Stimulated activated CD4-positive, alpha-beta T cell treated with anti-CD3 and anti-CD28 coated beads, TNF-alpha, amount 100 ng/mL, for 48 hours (primary cell): ENCODE measurements around the gene KATNAL2.

ENCODE experiments used
- DNase-seq, 3 donors: peaks; one replicate each; pipeline ENCODE4 v3.0.0-alpha.2; 2020; ENCODE audit warnings: low read depth in 3 of 3

The KATNAL2 gene

DNA sequence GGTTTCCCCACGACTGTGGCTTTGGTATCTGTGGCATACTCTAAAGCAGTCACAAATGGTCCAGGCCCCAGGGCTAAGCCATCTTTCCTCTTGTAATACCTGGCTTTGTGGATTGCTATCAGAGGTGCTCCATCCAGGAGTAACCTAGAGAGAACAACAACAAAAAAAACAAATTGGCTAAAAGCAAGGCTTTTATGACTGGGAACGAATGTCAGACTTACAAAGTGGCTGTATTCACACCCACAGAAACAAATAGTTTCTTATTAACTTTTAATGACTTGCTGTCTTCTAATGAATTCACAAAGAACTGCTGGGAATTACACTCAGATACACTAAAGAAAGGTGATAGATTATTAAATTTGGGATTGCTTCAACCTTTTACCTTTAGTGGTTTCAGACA lies 197.8 kb downstream of the KATNAL2 start:
- DNase-seq: no peak

DNA sequence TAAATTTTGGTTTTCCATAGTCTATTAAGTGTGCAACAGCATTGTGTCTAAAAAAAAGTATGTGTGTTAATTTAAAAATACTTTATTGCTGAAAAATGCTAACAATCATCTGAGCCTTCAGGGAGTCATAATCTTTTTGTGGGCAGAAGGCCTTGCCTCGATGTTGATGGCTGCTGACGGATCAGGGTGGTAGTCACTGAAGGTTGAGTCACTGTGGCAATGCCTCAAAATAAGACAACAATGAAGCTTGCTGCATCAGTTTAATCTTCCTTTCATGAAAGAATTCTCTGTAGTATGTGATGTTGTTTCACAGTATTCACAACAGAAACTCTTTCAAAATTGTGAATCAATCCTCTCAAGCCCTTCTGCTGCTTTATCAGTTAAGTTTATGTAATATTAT lies 201.6 kb downstream of the KATNAL2 start:
- peak in 1 of 3 donors; percentile 1 for DNase-seq

DNA sequence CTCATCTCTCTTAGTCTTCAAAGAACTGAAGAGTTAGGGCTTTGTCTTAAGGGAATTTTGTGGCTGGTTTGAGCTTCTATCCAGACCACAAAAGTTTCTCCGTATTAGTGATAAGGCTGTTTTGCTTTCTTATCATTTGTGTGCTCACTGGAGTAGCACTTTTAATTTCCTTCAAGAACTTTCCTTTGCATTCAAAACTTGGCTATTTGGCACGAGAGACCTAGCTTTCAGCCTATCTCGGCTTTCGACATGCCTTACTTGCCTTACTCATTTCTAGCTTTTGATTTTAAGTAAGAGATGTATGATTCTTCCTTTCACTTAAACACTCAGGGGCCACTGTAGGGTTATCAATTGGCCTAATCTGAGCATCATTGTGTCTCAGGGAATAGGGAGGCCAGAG lies 203.0 kb downstream of the KATNAL2 start:
- peak in 1 of 3 donors; percentile 3 for DNase-seq

DNA sequence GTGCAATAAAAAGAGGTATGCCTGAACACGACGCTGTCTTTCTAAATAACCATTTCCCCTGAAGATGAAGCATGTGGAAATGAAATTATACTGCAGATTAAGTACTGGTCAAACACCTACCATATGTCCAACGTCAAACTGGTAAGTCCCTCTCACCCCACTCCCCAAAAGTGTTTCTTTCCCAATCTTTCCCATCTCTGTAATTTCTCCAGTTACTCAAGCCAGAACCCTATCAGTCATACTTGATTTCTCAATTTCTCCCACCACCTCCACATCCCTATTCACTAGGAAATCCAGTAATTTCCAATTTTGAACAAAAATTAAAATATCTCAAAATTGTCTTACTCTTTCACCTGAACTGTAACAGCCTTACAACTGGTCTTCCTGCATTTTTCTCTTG lies 203.7 kb downstream of the KATNAL2 start:
- no peak for DNase-seq

DNA sequence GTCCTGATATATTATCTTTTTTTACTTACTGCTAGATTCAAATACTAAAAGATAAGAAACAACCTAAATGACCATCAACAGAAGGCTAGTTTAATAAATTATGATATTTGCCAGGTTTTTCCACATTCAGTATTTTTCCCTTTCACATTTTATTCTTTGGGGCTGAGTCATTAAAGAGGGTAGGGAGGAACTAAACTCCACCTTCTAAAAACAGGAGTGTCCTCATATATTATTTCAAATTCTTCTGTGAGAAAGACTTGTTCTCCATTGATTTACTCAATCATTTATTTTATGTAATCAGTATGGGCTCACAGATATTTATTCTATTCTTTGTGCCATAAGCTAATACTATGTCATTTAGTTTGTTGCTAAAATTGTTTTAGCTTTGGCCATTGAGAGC lies 223.9 kb downstream of the KATNAL2 start:
- no peak for DNase-seq

DNA sequence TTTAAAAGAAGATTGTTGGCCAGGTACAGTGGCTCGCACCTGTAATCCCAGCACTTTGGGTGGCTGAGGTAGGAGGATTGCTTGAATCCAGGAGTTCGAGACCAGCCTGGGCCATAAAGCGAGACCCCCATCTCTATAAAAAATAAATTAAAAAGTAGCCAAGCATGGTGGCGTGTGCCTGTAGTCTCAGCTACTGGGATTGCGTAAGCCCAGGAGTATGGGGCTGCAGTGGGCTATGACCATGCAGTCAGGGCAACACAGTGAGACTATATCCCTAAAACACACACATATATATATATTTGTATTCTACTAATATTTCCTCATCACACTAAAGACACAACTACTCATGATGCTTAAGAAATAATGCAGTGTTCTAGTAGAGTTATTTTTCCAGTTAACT lies 225.8 kb downstream of the KATNAL2 start:
- no peak for DNase-seq

DNA sequence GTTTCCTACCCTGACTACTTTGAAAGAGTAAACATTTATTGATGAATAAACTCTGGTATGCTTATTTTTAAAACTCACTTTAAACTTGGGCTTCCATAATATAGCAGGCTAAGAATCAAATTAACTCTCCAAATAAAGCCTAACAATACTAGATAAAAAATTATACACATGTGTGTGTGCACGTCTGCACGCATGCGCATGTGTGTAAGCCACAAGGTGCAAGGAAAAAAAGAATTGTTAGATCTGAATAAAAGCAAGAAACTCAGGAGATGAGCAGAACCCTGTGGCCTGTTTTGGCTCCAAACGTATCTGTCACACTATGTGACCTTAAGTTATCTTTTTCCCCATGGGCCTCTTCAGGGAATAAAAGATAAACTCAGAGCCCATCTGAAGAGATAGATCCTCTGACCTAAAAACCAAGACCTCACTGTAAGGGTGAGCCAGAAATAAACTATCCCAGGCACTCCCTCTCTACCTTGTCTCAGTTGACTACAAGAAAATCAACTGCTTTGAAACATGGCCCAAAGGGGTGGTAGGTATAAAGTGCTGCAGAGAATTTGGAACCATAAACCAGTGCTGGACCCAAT lies 226.6 kb downstream of the KATNAL2 start:
- no peak for DNase-seq

DNA sequence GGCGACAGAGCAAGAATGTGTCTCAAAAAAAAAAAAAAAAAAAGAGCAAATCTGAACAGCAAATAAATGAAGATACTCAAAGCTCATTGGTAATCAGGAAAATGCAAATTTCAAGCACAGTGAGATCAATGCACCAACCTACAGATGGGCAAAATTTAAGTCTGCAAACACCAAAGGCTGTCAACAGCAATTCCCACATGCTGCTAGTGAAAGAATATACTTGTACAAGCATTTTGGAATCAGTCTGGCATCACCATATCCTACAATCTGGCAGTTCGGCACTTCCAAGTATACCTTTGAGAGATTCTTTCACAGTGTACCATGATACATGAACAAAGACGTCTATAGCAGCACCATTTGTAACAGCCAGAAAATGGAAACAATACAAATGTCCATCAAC lies 228.8 kb downstream of the KATNAL2 start:
- DNase-seq: no peak

DNA sequence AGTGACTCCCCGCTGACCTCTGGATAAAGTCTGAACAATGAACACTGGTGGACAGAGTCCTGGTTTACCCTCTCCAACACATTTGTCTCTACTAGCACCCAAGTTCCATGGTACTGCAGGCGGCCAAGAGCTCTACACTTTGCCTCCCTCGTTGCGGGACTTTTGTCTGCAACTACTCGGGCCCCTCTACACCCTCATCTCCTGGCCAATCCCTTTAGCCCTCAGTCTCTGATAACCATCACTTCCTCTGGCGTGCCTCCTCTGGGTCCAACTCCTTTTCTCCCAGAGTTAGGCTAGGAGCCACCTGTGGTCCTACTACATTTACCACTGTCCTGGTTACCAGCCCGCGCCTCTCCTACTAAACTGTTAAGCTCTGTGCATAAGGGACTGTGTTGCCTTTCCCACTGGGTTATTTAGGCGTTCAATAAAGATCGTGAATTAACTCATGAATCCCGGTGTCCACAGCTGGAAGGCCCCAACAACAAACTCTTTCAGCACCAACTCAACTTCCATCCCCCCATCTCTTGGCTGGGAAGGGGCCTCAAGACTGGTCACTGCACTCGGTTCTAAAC lies 232.1 kb downstream of the KATNAL2 start:
- DNase-seq: peak in 1 of 3 donors; percentile 3

DNA sequence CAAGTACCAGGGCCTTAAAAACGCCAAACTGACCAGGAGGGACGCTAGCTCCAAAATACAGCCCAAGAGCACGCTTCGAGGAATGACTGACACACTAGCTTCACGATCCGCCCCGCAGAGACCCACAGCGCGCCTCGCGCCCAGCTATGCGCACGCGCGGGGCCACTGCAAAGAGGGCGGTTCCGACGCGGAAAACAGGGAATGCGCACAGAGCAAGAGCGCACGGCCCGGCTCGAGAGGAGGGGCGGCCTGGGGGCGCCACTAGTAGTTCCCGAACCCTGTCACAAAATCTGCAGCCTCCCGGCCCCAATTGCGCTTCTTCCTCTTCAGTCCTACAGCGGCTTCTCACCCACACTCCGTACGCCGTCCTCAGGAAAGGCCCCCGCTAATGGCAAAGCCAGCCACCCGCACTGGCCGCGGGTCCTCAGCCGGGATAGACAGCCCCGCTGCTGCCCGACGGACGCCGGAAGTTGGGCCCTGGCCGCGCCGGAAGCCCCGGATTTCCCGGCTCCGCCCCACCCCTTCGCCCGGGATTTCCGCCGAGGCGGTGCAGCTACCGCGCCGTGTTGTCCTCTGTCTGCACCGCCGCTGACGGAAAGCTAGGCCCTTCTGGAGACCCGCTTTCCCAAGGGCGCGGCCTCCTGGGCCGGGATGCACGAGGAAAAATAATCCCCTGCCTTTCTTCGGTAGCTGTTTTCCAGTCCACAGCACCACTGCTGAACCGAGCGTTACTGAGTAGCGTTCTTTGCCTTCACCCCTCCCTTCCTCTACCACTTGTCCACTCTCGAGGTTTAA lies 232.8 kb downstream of the KATNAL2 start, which contains the start of gene HDHD2:
Gene HDHD2, minus strand, starts transcription at position 472 of the 795 bp plus-strand sequence. CDS start 14,061 bp downstream, outside the sequence.
- peak; percentile 59 to 77 (median 69) for DNase-seq

DNA sequence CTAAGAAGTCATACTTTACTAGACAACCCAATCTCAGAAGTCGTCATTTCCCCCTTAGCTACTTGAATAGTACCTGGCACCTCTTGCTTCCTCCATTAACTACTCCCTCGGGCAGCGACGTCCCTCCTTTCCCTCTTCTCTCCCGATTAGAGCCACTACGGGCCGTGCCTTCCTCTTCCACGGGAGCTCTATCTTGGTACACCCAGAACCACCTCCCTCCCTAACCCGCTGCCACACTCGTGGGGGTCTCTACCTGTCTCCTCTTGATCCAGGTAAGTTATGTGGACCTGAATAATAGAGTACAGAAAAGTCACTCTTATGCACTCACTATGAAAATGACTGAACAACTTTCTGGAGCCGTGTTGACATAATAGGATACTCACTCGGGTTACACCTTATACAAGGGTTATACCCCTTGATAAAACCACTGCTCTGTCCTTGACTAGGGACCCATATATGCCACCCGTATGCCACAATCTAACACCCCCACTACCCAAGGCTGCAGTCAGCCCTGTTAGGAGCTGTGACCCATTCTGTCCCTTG lies 233.5 kb downstream of the KATNAL2 start:
- peak in 1 of 3 donors; percentile 13 for DNase-seq

DNA sequence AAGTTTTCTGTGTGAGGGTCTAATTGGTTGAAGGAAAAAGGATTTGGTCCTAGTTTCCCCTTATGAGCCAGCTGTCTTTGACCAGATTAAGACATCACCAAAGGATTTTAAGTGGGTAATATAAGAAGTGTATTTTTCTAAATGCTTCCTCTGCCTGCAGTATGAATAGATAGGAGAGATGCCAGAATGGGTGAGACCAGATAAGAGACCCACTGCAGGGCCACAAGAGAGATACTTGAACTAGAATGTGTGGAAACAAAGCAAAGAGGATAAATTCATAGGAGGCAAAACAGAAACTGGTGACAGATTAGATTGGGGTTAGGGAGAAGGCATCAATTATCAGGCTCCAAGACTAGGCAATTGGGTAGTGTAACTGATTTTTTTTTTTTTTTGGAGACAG lies 234.0 kb downstream of the KATNAL2 start:
- no peak for DNase-seq
